HL-60/S4 treated with retinoic acid at 250 ng/mL for 4 days and 3 days (cell line): ENCODE measurements around the gene PRKG1.
"Not testable (repeated sequence)": the region's sequence is repeated elsewhere in the genome, so short reads cannot be mapped to it uniquely, and the experiment has no call there.

Source experiments
- in situ Hi-C: fragments of 300-500 bp; cut with MboI; formaldehyde crosslinking; loops from 2 replicates; pipeline ENCODE4 v1.7.0; 2022; ENCODE audit warnings: low sequenced_read_pairs

The PRKG1 gene

DNA sequence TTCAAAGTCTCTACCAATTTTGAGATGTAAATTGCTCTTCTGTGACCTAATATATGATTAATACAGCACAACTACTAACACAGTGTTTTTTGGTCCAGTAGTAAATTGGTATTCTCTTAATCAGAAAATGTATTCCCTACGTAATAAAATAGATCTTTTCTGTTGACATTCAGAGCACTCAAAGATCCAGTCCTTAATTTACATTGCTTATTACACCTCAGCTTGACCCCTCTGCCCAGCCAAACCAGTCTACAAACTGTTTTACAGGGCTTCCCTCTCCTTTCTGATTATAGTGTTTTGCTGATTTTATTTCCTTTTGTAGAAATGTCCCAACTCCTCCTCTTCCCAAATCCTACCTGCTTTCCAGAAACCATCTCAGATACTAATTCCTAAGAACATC lies 293.4 kb downstream of the PRKG1 start:
- in situ Hi-C loops, result no loop called here

DNA sequence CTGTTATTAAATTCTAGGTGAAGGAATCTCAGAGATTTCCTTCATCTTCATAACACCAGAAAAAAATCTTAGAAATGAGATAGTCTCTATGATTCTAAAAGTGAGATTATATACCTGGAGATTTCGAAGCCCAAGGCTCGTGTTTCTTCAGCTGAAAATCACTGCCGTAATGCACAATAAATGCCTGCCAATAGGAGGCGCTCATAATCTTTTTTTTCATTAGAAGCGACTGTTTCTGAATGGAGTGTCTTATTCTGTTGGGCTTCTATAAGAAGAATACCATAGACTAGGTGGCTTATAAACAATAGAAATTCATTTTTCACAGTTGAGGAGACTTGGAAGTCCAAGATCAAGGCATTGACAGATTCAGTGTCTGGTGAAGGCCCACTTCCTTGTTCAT lies 294.7 kb downstream of the PRKG1 start:
- in situ Hi-C loops, result no loop called here

DNA sequence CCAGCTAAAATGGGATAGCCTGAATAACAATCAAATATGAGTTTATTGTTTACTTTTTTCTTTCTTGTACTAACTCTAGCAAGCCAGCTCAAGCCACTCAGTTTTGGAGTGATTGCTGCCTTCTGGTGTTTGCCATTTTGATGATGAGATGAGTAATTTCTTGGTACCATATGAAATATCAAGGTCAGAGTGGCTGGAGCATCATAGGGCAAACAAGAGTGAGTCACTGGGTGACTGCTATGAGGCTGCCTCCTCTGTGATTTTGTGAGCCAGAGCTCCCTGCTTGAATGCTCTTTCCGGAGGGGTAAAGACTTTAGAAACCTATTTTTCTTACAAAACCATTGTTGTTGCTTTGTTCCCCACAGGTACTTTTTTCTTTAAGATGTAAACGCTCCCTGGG lies 295.6 kb downstream of the PRKG1 start:
- in situ Hi-C loops, result no loop called here

DNA sequence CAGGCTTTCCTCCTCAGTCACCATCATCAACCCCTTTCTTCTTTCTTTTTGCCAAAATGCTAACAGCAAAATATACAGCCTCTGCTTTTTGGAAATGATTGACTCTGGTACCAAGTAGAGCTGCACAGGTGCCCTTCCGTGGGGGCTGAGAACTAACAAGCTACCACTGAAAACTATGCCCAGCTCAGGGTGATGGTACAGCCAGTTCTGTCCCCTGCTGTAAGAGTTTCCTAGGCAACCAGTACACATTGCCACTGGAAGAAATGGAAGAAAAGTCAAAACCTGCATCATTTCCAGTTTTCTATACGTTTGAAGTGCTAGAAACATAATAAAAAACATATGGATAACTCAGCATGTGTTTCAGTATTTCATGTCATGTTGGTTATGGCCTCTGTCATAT lies 297.5 kb downstream of the PRKG1 start:
- in situ Hi-C loops, result no loop called here

DNA sequence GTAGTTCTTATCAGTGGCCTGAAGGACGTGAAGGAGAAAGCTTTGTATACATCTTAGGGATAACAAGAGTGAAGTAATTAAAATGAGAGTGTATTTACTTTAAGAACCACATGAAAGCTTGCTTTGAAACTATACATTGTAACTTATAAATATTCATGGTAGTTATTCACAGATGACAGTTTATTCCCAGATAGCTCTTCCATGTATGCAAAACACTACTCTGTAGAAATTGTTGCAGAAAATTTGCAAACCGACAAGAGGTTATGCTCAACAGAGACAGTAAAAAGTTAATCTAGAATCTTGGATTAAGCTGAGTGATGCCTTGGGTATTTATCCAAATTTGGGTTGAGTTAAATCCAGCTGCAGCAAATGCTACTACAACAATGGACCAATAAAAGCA lies 301.5 kb downstream of the PRKG1 start:
- in situ Hi-C loops, result no loop called here

DNA sequence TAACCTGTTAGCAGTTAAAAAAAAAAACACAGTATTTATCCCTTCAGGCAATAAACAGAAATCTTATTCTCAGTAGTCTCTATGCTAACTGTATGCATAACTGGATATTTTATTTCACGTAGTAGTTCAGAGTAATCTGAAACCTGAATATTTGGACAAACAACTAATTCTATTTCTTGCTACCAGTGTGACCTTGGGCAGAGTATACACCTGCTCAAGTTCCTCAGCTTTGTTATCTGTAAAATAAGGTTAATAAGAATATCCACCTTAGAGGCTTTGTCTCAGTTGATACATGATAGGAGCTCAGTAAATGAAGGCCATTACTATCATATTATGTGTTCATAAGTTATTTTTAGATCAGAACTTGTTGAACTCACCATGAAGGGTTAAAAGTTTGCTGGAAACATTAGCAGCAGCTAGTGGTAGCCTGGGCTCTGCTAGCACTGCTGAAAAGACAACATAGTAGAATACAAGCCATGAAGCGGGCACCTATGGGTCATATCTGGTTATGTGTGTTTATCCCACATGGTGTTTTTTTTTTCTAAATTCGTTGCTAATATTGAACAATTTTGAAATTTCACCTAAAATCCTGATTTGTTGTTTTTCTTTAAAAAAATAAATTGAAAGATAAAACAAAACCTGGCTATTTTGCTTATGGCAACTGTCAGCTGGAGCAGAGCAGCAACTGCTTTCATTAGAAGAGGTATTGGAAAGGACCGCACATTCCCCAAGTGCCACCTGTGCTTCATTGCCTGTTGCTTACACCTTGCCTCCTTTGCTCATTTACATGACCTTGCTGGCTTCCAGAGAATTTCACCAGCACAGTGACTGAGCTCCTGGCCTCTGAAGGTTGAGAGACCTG lies 303.0 kb downstream of the PRKG1 start:
- in situ Hi-C loops, result no loop called here

DNA sequence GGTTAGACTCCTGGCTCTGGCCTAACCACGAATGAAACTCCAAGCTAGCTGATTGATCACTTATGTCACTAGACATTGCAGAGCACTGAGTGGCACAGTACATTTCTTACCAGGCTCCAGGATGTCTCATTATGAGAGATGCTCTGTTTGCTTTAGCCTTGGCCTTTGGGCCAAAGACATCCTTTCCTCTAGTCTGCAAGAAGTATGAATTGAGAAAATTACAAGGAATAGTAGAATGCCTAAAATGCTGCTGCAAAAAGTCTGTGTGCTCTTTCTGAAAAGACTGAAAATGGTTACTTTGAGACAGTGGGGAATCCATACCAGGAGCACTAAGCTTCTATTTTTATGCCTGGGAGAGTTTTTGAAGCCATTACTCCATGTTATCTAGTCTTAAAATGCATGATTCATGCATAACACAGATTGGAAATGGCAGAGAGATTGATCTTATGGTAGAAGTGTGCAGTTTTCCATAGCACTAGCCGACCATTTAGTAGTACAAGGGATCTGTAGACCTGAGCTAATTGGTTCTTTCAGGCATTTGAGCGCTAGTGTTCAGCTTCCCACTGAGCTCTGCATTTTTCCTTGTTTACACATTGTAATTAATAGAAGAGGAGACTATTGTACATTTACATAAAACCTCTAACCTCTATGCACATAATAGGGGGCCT lies 303.8 kb downstream of the PRKG1 start:
- in situ Hi-C loops, result no loop called here

DNA sequence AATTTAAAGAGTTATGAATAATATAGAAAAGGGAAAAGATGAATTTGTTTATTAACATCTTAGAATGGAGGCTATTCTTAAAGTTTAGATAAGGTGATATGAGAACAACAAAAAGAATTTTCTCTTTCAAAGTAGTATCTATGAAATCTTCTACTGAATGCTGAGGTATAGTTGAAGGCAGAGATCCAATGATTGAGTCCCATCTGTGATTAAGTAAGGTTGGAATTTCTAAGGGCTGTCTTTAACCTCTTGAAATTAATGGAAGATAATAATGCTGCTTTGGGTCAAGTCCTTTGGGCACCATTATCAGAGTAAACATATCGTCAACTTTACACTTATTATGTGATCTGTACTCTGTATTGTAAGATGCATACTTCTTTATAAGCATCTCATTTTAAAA lies 307.9 kb downstream of the PRKG1 start:
- in situ Hi-C loops, result no loop called here

DNA sequence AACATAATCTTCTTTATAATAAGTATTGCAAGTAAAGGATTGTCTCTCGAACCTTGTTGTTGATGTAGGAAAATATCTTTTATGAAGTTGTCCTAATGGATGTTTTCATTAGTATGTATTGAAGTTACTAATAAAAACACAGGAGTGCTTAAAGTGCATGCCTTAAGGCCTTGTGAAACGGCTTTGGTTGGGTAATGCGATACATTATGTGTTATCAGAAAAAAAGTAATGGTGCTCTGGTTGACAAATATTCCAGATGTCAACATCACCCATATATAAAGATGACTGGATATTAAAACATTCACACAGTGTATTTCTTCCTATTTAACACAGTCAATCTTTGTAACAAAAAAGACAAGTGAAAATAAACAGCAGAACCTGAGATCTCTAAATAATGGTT lies 310.7 kb downstream of the PRKG1 start:
- in situ Hi-C loops, result no loop called here

DNA sequence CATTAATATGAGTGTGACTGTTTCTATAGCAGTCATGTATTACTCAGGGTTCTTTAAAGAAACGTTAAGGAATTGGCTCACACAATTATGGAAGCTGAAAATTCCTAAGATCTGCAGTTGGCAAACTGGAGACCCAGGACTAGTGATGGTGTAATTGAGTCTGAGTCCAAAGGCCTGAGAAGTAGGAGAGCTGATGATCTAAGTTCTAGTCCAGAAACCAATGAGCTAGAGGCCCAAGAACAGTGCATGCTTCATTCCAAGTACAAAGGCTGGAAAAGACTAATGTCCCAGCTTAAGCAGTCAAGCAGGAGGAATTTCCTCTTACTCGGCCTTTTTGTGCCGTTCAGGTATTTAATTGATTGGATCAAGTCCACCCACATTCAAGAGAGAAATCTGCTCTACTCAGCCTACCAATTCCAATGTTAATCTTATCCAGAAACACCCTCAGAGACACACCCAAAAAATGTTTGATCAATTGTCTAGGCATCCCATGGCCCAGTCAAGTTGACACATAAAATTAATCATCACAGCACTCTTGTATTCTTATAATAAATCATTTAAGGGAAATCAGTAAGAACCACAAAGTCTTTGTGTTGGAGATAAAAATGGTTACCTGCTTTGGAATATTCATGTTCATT lies 312.1 kb downstream of the PRKG1 start:
- in situ Hi-C loops, result no loop called here

DNA sequence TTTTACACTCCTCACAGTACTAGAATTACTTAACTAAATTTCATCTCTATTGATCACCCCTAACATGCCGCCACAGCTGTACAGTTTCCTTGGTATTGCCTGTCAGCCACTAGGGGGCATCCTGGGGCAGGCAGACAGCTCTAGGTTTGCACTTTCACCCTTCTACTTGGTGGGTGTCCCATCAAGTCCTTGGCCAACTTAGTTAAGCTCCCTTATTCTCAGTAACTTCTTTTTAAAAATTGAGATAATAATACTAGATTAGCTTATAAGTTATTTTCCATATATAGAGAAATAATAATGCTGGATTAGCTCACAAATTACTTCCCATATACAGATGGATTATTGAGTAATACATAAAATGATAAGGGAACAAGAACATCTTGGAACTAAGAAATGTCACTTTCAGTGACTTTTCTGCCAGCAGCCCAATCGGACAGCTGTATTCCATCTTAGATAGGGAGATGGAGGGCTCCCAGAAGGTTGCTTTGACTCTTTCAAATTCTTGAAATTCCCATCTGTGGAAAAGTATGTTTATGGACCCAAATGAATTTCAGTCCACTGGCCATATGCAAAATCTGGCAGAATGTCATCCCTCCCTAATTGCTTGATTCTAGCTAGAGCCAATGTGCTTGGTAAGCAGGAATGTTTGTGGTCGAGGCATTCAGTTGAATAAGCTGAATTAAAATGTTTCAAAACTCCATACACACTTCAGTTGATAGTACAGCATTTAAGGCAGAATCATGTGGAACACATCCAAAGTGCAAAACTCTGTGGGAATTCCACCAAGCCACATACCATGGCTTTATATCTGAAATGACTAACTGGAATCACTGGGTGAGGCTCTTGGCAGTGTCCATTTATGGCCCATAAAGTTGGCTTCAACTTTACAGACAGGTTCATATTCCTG lies 315.4 kb downstream of the PRKG1 start:
- in situ Hi-C loops, result no loop called here

DNA sequence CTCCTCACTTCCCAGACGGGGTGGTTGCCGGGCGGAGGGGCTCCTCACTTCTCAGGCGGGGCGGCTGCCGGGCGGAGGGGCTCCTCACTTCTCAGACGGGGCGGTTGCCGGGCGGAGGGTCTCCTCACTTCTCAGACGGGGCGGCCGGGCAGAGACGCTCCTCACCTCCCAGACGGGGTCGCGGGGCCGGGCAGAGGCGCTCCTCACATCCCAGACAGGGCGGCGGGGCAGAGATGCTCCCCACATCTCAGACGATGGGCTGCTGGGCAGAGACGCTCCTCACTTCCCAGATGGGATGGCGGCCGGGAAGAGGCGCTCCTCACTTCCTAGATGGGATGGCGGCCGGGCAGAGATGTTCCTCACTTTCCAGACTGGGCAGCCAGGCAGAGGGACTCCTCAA lies 318.7 kb downstream of the PRKG1 start:
- in situ Hi-C loops, result not testable (repeated sequence)

DNA sequence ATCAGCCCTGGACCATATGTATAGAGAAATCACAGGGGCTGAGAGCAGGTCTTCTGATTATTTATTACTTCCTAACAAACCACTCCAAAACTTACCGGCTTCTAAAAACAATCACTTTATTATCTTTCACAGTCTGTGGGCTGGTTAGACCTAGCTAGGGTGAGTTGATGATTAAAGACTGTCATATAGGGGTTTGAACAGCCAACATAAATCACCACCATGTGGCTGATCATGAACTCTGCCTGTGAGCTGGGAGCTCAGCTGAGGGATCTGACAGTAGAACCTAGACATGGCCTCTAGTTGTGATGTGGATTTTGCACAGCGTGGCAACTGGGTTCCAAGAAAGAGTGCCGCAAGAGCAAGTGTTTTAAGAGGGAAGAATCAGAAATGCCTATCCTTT lies 319.8 kb downstream of the PRKG1 start:
- in situ Hi-C loops, result no loop called here

DNA sequence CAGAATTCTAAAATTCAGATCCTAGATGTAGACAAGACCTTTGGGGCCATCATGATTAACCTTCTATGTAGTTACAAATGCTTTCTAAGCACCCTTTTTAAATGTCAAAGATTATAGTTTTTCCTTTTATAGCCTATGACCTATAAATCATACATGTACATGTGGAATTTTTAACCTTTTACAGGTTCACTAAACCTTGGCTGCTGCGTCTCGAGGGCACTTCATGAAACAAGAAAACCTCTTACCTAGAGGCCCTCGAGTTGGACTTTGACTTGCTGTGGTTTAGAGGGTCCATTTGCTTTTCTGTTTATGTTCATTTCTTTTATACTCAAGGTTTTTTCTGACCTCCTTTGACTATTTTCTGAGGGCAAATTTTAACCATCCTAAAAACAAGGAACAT lies 323.0 kb downstream of the PRKG1 start:
- in situ Hi-C loops, result no loop called here

DNA sequence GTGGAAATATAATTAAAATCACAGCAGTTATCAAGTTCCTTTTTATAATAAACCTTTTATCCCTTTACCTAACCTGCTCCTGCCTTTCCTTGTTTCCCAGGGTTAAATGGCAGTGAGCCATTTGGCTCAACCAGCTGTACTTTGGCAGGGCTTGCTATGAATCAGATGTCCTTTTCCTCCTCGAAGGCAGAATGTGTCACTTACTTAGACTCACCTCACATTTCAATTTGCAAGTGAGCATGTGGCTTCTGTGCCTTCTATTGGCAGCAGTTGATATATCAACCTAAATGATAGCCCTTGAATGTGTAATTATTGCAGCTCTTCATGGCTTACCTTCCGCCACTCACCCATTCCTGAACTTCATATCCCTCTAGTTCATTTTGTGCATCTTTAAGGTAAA lies 323.4 kb downstream of the PRKG1 start:
- in situ Hi-C loops, result no loop called here

DNA sequence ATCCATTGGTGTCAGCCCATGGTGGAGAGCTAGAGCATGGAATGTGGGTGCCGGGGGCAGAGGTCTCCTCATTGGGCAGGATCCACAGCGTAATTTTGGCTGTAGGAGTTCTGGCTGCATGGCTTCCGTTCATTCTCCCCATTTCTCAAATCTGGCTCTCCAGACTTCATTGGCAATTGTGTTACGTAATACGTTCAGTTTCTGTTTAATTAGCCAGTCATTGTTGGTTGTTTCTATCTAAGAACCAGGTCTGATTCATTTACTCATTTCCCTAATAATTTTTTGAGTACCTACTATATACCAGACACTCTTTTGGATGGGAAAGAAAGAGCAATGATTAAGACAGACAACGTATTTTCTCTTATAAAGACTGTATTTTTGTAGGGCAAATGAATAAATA lies 325.6 kb downstream of the PRKG1 start:
- in situ Hi-C loops, result no loop called here

DNA sequence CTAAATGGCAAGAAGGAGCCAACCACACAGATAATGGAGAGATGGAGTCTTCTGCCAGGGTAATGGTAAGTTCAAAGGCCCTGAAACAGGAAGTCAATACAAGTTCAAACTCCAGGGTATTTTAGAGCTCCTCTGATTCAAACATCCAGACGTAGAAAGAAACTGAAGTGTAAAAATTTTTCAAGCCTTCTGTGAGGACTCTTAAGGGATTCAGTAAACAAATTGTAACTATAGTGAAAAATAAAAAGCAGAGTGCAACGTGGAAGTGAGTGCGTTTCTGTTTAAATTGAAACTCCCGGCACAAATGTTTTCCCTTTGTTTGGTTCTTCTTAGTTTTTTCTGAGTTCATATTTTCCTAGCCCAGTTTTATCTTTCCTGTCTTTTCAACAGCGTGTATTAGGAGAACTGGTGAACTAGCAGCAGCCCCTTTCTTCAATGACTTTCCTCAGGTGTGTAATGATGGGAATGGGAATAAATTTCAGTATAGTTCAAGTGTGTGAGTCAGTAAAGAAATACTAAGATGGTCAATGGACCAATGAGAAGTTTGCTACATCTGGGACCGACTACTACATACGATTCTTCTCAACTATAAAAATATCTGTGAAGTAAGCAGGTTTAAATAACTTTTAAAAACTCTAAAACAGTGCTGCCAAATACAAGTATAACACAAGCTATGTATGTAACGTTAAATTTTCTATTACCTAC lies 326.3 kb downstream of the PRKG1 start:
- in situ Hi-C loops, result no loop called here

DNA sequence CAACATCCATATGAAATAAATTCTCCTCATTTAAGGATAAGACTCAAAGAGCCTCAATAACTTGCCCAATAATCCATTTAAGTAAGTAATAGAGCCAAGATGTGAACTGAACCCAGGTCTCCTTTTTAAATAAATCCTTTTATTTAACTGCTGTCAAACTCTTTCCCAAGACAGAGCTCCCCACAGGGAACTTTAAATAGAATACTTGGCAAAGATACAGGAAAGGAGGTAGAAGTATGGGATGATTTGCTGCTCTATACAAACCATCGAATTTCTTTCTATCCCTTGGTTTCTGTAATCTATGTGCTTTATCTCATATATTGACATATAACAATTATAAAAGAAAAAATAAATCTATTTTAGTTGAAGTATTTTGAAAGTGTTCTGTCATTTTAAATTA lies 329.2 kb downstream of the PRKG1 start:
- in situ Hi-C loops, result no loop called here

DNA sequence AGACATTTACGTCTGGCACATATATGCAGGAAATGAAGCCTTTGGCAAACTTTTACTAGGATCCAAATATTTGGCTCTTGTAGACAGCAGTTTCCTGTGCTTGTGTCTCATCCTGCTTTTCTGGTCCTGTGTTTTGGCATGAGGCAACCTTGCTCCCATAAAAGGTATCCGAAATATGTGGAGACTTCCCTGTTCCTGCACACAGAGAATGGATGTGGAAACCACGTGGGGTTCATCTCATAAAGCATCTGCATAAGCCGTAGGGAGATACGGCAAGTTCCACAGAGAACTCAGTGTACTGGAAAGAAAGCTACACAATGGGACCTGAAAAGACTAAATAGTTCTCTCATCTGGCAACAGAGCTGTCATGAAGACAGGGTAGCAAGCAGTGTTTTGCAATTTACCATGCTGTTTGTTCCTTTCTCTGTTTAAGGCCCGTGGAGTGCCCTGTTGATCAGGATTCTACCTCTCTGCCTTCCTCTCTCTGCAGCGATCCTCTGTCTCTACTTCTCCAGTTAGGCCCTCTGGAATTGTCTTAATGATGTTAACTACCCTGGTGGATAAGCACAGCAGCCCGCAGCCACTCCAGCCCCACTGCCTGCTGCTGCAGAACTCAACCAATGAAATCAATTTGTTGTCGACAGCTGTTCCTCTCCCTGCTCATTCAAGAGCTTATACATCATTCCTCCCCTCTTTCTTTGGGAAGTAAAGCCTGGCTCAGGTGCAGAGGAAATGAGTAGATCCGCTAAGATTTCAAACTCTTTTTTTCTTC lies 331.5 kb downstream of the PRKG1 start:
- in situ Hi-C loops, result no loop called here

DNA sequence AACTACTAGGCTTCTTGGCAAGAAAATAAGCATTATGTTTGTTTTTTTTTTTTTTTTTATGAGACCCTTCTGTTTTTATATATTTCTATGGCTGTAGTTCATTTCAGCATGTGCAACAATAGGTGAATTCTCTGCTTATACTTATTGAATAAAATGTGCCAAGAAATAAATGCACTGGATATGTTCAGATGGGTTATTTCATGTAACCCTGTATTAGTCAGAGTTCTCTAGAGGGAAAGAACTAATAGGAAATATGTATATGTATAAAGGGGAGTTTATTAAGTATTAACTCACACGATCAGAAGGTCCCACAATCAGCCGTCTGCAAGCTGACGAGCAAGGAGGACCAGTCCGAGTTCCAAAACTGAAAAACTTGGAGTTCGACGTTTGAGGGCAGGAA lies 332.3 kb downstream of the PRKG1 start:
- in situ Hi-C loops, result no loop called here
